ENCODE results near the gene EVPLL. TPM values are rescaled to one million over a fixed set of nuclear protein-coding genes. Genes with fewer than 3 reads are reported as not detected.
"Not testable (repeated sequence)": the region's sequence is repeated elsewhere in the genome, so short reads cannot be mapped to it uniquely, and the experiment has no call there.

Gene EVPLL
- total RNA-seq, 4 donors from 2014 or later = not detected

DNA sequence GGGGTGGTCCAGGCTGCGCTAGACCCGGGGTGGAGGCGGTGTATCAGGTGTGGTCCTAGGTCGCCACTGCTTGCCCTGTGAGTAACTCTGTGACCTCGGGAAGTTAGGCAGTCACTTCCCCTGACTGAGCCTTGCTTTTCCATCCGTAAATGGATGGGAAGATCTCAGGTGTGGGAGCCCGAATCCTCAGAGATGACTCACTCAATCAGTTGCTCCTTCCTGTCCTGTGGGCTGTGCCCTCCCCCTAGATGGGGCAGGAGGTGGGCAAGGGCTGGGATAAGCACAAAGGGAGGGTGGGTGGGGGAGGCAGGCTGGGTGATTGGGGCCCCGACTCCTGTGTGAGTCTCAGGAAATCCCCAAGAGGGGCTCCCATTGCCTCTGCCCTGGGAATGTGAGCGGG is 54.6 kb downstream of the EVPLL start:
- DNase-seq; H3K27ac ChIP-seq; intact Hi-C loops (cut with DNase I; ENCODE audit: low total_unique reads); H3K36me3 ChIP-seq; H3K9me3 ChIP-seq; H3K4me3 ChIP-seq; H3K27me3 ChIP-seq; H3K4me1 ChIP-seq; in situ Hi-C loops (cut with MboI; ENCODE audit: low sequenced_read_pairs in 4 of 4); ATAC-seq: not testable (repeated sequence)

Small RNA genes lying within 50 kb of the gene (microRNA-seq; reads per million reads assigned to microRNA genes)
- gene MIR6778 (ENCODE audit: borderline replicate concordance in 2 of 2) = 0 reads per million in 2 donors

Other genes starting within 250 kb of the EVPLL start
- 100 to 1,000 TPM; 188 to 271 (median 224) TPM for gene ALKBH5, start 193.9 kb upstream of the EVPLL start, total RNA-seq
- 10 to 100 TPM in 3 of 4 donors, 1 to 10 TPM in 1; 9.7 to 21.0 (median 15.7) TPM for gene LLGL1, start 152.1 kb upstream of the EVPLL start, total RNA-seq
- 100 to 1,000 TPM; 600 to 752 (median 681) TPM for gene FLII, start 119.0 kb upstream of the EVPLL start, total RNA-seq
- gene MIEF2, start 117.1 kb upstream of the EVPLL start, total RNA-seq = 10 to 100 TPM; 19.3 to 45.2 (median 34.3) TPM
- 10 to 100 TPM; 17.7 to 62.4 (median 22.1) TPM for gene TOP3A, start 62.8 kb upstream of the EVPLL start, total RNA-seq
- 10 to 100 TPM in 2 of 4 donors, 1 to 10 TPM in 2; 9.2 to 15.7 (median 12.4) TPM for gene SMCR8, start 62.5 kb upstream of the EVPLL start, total RNA-seq
- 10 to 100 TPM; 12.8 to 19.2 (median 14.0) TPM for gene SHMT1, start 14.2 kb upstream of the EVPLL start, total RNA-seq
- under 1 TPM in 1 of 4 donors, not detected in 3; 0.22 TPM for gene LGALS9C, start 99.0 kb downstream of the EVPLL start, total RNA-seq

Data from gastrocnemius medialis (tissue), 4 donors.